Natural killer cell (primary cell): ENCODE results near the gene ADAMTSL1. TPM values are rescaled to one million over a fixed set of nuclear protein-coding genes. Genes with fewer than 3 reads are reported as not detected.

Experiments used
- ATAC-seq, 3 donors: fragments of 150-1000 bp in 2 of 3; fragments of 200-7000 bp in 1 of 3; cut with Tn5 transposase; 1 replicate in 1 of 3; 2 replicates in 2 of 3; pipeline ENCODE4 v1.10.0; 2021; ENCODE audit warnings: mild to moderate bottlenecking in 2 of 3, moderate library complexity in 2 of 3
- DNase-seq, 2 donors: peaks; one replicate each; pipeline versions ENCODE4 v3.0.0 to v3.0.0-alpha.2; 2013 to 2021; ENCODE audit warnings: mixed read lengths in 1 of 2
- H3K27ac ChIP-seq: one replicate; pipeline ENCODE4 v1.5.1; 2013; ENCODE audit warnings: mild to moderate bottlenecking, low read length
- H3K27me3 ChIP-seq: one replicate; pipeline ENCODE4 v1.6.1; 2013; ENCODE audit warnings: low read length; ENCODE audit not compliant: control insufficient read depth, insufficient read depth
- H3K36me3 ChIP-seq: one replicate; pipeline ENCODE4 v1.6.1; 2013; ENCODE audit warnings: low read length; ENCODE audit not compliant: control insufficient read depth, insufficient read depth
- H3K4me1 ChIP-seq: one replicate; pipeline ENCODE4 v1.6.1; 2013; ENCODE audit warnings: low read length; ENCODE audit not compliant: control insufficient read depth, insufficient read depth
- H3K4me3 ChIP-seq: one replicate; pipeline ENCODE4 v1.5.1; 2013; ENCODE audit warnings: low read length
- H3K9me3 ChIP-seq: one replicate; pipeline ENCODE4 v1.6.1; 2013; ENCODE audit warnings: low read length; ENCODE audit not compliant: control insufficient read depth, insufficient read depth
- H3K27ac Mint-ChIP-seq, 2 donors: one replicate each; pipeline ENCODE4 v1.8.0; 2022; ENCODE audit warnings: mild to moderate bottlenecking in 2 of 2, mixed read lengths in 2 of 2, moderate library complexity in 1 of 2
- H3K27me3 Mint-ChIP-seq, 2 donors: one replicate each; pipeline ENCODE4 v1.8.0; 2022; ENCODE audit warnings: low read depth in 2 of 2, mixed read lengths in 2 of 2
- H3K36me3 Mint-ChIP-seq: one replicate; pipeline ENCODE4 v1.8.0; 2022; ENCODE audit warnings: mixed read lengths
- H3K4me1 Mint-ChIP-seq, 2 donors: one replicate each; pipeline ENCODE4 v1.8.0; 2022; ENCODE audit warnings: mixed read lengths in 2 of 2
- H3K4me3 Mint-ChIP-seq: one replicate; pipeline ENCODE4 v1.8.0; 2022; ENCODE audit warnings: mild to moderate bottlenecking, moderate library complexity, mixed read lengths
- H3K9me3 Mint-ChIP-seq, 2 donors: one replicate each; pipeline ENCODE4 v1.8.0; 2022; ENCODE audit warnings: mixed read lengths in 2 of 2
- CTCF ChIP-seq: fragments of 200-600 bp; IDR thresholded peaks from one replicate; pipeline ENCODE4 v1.8.0; 2022; ENCODE audit warnings: antibody characterized with exemption
- WGBS: methylation state at CpG from one replicate; pipeline ENCODE4 v1.1.7; 2013; ENCODE audit warnings: missing lambda C conversion rate; ENCODE audit not compliant: insufficient coverage; 5-methylcytosine and 5-hydroxymethylcytosine counted together
- intact Hi-C: fragments of 100-400 bp; cut with micrococcal nuclease; formaldehyde crosslinking; loops from one replicate; pipeline ENCODE4 v1.14.2; 2022
- total RNA-seq, 4 donors: library from RNA; stranded (reverse); fragments of 120-200 nt in 1 of 4; gene quantifications; one replicate each; pipeline versions ENCODE4 v1.2.3 to v1.2.4, GENCODE V29; 2013 to 2022

ADAMTSL1 gene
- total RNA-seq, 3 donors from 2014 or later (not counting 1 experiment from before 2014, with no cell fraction given) = not detected

- H3K4me3 ChIP-seq = no peak overlapping the region
- intact Hi-C loops = no loop called here
- no peaks in the 10 kb centered on the region for H3K27me3 ChIP-seq
- H3K4me1 ChIP-seq = no peaks in the 10 kb centered on the region
- H3K4me3 Mint-ChIP-seq = no peak overlapping the region
- H3K4me1 Mint-ChIP-seq = no peaks in the 10 kb centered on the region
- H3K27ac ChIP-seq = no peak overlapping the region
- H3K36me3 ChIP-seq = no peaks in the 10 kb centered on the region
- ATAC-seq (no peak), DNase-seq (no peak)
- H3K36me3 Mint-ChIP-seq = no peaks in the 10 kb centered on the region
- H3K27me3 Mint-ChIP-seq = peaks cover 0 to 3% of the 10 kb centered on the region in 2 donors
- H3K27ac Mint-ChIP-seq = no peak overlapping the region
- TF ChIP-seq CTCF = no peak
- no peaks in the 10 kb centered on the region for H3K9me3 Mint-ChIP-seq
- no peaks in the 10 kb centered on the region for H3K9me3 ChIP-seq
- 86% methylated on average over 4 of the region's 5 CpGs for WGBS
Measured at GRCh38 chr9:18739641-18740318, 265.8 kb downstream of the ADAMTSL1 start.

- Histone ChIP-seq H3K36me3 (no peaks in the 10 kb centered on the region), H3K4me3 (no peak overlapping the region), H3K4me1 (no peaks in the 10 kb centered on the region), H3K27me3 (no peaks in the 10 kb centered on the region), H3K9me3 (no peaks in the 10 kb centered on the region), H3K27ac (no peak overlapping the region)
- no peak overlapping the region for H3K27ac Mint-ChIP-seq
- intact Hi-C loops = no loop called here
- no peak overlapping the region for H3K4me3 Mint-ChIP-seq
- H3K4me1 Mint-ChIP-seq = no peaks in the 10 kb centered on the region
- H3K36me3 Mint-ChIP-seq = no peaks in the 10 kb centered on the region
- 87% methylated on average over 1 of the region's 1 CpG for WGBS
- DNase-seq = no peak
- no peak for ATAC-seq
- H3K27me3 Mint-ChIP-seq = peaks cover 0 to 3% of the 10 kb centered on the region in 2 donors
- H3K9me3 Mint-ChIP-seq = no peaks in the 10 kb centered on the region
- no peak for TF ChIP-seq CTCF
Measured at GRCh38 chr9:18741359-18741758, 267.4 kb downstream of the ADAMTSL1 start.

- Histone ChIP-seq H3K4me3 (no peak overlapping the region), H3K4me1 (no peaks in the 10 kb centered on the region), H3K27me3 (no peaks in the 10 kb centered on the region), H3K27ac (no peak overlapping the region), H3K9me3 (no peaks in the 10 kb centered on the region), H3K36me3 (no peaks in the 10 kb centered on the region)
- Mint-ChIP-seq H3K27ac (no peak overlapping the region), H3K4me3 (no peak overlapping the region), H3K36me3 (no peaks in the 10 kb centered on the region), H3K27me3 (peaks cover 0 to 3% of the 10 kb centered on the region in 2 donors), H3K9me3 (no peaks in the 10 kb centered on the region), H3K4me1 (no peaks in the 10 kb centered on the region)
- WGBS = 83% methylated on average over 1 of the region's 1 CpG
- DNase-seq (no peak), ATAC-seq (no peak)
- intact Hi-C loops = no loop called here
- TF ChIP-seq CTCF = no peak
Measured at GRCh38 chr9:18741945-18742344, 268.0 kb downstream of the ADAMTSL1 start.

GRCh38 chr9:18743421-18743820 is 269.5 kb downstream of the ADAMTSL1 start:
- H3K4me1 ChIP-seq = no peaks in the 10 kb centered on the region
- Mint-ChIP-seq H3K36me3 (no peaks in the 10 kb centered on the region), H3K4me1 (no peaks in the 10 kb centered on the region), H3K4me3 (no peak overlapping the region), H3K27me3 (peaks cover 0 to 3% of the 10 kb centered on the region in 2 donors), H3K27ac (no peak overlapping the region), H3K9me3 (no peaks in the 10 kb centered on the region)
- TF ChIP-seq CTCF = no peak
- WGBS = 63% methylated on average over 5 of the region's 6 CpGs
- intact Hi-C loops = no loop called here
- ATAC-seq = no peak
- H3K9me3 ChIP-seq = no peaks in the 10 kb centered on the region
- H3K4me3 ChIP-seq = no peak overlapping the region
- H3K27ac ChIP-seq = no peak overlapping the region
- no peaks in the 10 kb centered on the region for H3K27me3 ChIP-seq
- no peak for DNase-seq
- H3K36me3 ChIP-seq = no peaks in the 10 kb centered on the region
